BJ (cell line): Measurements from ENCODE around the gene SIPA1L3. TPM values are rescaled to one million over a fixed set of nuclear protein-coding genes. Genes with fewer than 3 reads are reported as not detected.

Source experiments
- CTCF ChIA-PET: fragments of 350-600 bp; formaldehyde crosslinking; extraction: SDS; loops from one replicate; lab custom pipeline; 2021; ENCODE audit warnings: antibody characterized with exemption, inconsistent platforms; lab: Yijun Ruan, JAX
- POLR2A ChIA-PET: fragments of 300-600 bp; sonication (Branson Sonifier 250); formaldehyde crosslinking; extraction: SDS; loops from one replicate; lab custom pipeline; 2021; ENCODE audit warnings: antibody characterized with exemption; lab: Charles Lee
- DNase-seq: peaks from one replicate; pipeline ENCODE4 v3.0.0-alpha.2; 2011; ENCODE audit warnings: low read depth
- H3K27me3 ChIP-seq: 2 replicates; pipeline ENCODE4 v1.6.0; 2011; ENCODE audit warnings: low read length; ENCODE audit not compliant: control insufficient read depth, insufficient read depth
- H3K36me3 ChIP-seq: 2 replicates; pipeline ENCODE4 v1.5.1; 2011; ENCODE audit warnings: low read length; ENCODE audit not compliant: control insufficient read depth, insufficient read depth
- H3K4me3 ChIP-seq: 2 replicates; pipeline ENCODE4 v1.5.1; 2011; ENCODE audit warnings: low read depth, mild to moderate bottlenecking, control low read depth, low read length
- polyA plus RNA-seq: library from polyadenylated mRNA; depleted of rRNA; stranded (reverse); fragments of >200 nt; gene quantifications from 2 replicates; pipeline ENCODE4 v1.2.3, GENCODE V29; 2011
- TF ChIP-seq, protein P1 (sequence below): IDR thresholded peaks from 2 replicates; pipeline ENCODE4 v1.5.1; 2011; ENCODE audit warnings: low read depth, mild to moderate bottlenecking, control low read depth, inconsistent platforms, low read length, moderate library complexity; ENCODE audit not compliant: insufficient read depth

The SIPA1L3 gene
- polyA plus RNA-seq, 1 experiment = 4.5 TPM

GRCh38 chr19:37975071-37975470 is 68.1 kb downstream of the SIPA1L3 start:
- TF ChIP-seq, protein P1, sequence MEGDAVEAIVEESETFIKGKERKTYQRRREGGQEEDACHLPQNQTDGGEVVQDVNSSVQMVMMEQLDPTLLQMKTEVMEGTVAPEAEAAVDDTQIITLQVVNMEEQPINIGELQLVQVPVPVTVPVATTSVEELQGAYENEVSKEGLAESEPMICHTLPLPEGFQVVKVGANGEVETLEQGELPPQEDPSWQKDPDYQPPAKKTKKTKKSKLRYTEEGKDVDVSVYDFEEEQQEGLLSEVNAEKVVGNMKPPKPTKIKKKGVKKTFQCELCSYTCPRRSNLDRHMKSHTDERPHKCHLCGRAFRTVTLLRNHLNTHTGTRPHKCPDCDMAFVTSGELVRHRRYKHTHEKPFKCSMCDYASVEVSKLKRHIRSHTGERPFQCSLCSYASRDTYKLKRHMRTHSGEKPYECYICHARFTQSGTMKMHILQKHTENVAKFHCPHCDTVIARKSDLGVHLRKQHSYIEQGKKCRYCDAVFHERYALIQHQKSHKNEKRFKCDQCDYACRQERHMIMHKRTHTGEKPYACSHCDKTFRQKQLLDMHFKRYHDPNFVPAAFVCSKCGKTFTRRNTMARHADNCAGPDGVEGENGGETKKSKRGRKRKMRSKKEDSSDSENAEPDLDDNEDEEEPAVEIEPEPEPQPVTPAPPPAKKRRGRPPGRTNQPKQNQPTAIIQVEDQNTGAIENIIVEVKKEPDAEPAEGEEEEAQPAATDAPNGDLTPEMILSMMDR = no peak
- no peak for DNase-seq
- ChIA-PET CTCF (no interaction called here), POLR2A (no interaction called here)
- Histone ChIP-seq H3K36me3 (peaks cover 2% of the 10 kb centered on the region), H3K4me3 (no peak overlapping the region), H3K27me3 (no peaks in the 10 kb centered on the region)

GRCh38 chr19:37975596-37976515 is 68.8 kb downstream of the SIPA1L3 start:
- H3K4me3 ChIP-seq = no peak overlapping the region
- H3K27me3 ChIP-seq = no peaks in the 10 kb centered on the region
- no peak for DNase-seq
- TF ChIP-seq, protein P1 = no peak
- POLR2A ChIA-PET = interaction anchor here (0.6 kb wide), 1 partner anchor 407 kb away, joined by 3 read pairs; no protein-coding TSS in a partner anchor
- CTCF ChIA-PET = no interaction called here
- peaks cover 2% of the 10 kb centered on the region for H3K36me3 ChIP-seq

DNA sequence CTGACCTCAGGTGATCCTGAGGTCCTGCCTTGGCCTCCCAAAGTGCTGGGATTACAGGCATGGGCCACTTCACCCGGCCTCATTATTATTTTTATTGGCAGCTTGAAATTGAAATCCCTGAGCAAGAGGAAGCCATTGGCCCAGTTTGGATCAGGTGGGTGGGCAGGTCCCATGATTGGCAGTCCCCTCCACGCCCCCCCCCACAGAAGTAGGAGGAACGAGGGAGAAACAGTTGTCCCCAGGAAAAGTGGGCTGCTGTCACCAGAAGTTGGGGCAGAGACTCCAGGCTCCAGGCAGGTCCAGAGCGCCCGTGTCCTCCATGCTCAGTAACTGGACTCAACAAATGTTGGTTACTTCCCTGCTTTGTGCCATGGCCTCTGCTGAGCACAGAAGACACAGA is 70.4 kb downstream of the SIPA1L3 start:
- POLR2A ChIA-PET = no interaction called here
- H3K4me3 ChIP-seq = no peak overlapping the region
- H3K27me3 ChIP-seq = no peaks in the 10 kb centered on the region
- H3K36me3 ChIP-seq = peaks cover 2% of the 10 kb centered on the region
- DNase-seq = no peak
- CTCF ChIA-PET = interaction anchor here (0.6 kb wide), 1 partner anchor 32 kb away, joined by 3 read pairs; no protein-coding TSS in a partner anchor
- TF ChIP-seq, protein P1 = no peak

- Histone ChIP-seq H3K36me3 (peaks cover 2% of the 10 kb centered on the region), H3K4me3 (no peak overlapping the region), H3K27me3 (no peaks in the 10 kb centered on the region)
- TF ChIP-seq, protein P1 = no peak
- POLR2A ChIA-PET = no interaction called here
- CTCF ChIA-PET = no interaction called here
- no peak for DNase-seq
Observed at GRCh38 chr19:37977992-37978391, 71.0 kb downstream of the SIPA1L3 start.

- DNase-seq = no peak
- CTCF ChIA-PET = no interaction called here
- Histone ChIP-seq H3K27me3 (no peaks in the 10 kb centered on the region), H3K4me3 (no peak overlapping the region), H3K36me3 (peaks cover 2% of the 10 kb centered on the region)
- TF ChIP-seq, protein P1 = no peak
- POLR2A ChIA-PET = no interaction called here
Observed at GRCh38 chr19:37979547-37980082, 72.6 kb downstream of the SIPA1L3 start.
